ENCODE results near the gene IGFBP2. TPM values are rescaled to one million over a fixed set of nuclear protein-coding genes. Genes with fewer than 3 reads are reported as not detected.

The IGFBP2 gene
- total RNA-seq, 1 experiment from 2014 or later: 5.3 TPM

GRCh38 chr2:216700781-216701180 is 67.6 kb downstream of the IGFBP2 start:
- no peak for DNase-seq (ENCODE audit: low read depth)

- DNase-seq (ENCODE audit: low read depth): no peak
Measured at GRCh38 chr2:216701544-216701943, 68.3 kb downstream of the IGFBP2 start.

- DNase-seq (ENCODE audit: low read depth): no peak
Measured at GRCh38 chr2:216702756-216703155, 69.5 kb downstream of the IGFBP2 start.

GRCh38 chr2:216710551-216711301 is 77.5 kb downstream of the IGFBP2 start:
- DNase-seq (ENCODE audit: low read depth): no peak

- no peak for DNase-seq (ENCODE audit: low read depth)
Measured at GRCh38 chr2:216711348-216711747, 78.1 kb downstream of the IGFBP2 start.

- peak; percentile 91 for DNase-seq (ENCODE audit: low read depth)
Measured at GRCh38 chr2:216713691-216714336, 80.6 kb downstream of the IGFBP2 start.

Other genes with a start within 250 kb of the IGFBP2 start
- gene SMARCAL1, start 220.9 kb upstream of the IGFBP2 start, total RNA-seq (2014; rRNA removed; shearing (Covaris generic)): 14.6 TPM in 2 replicates
- gene RPL37A, start 134.6 kb upstream of the IGFBP2 start, total RNA-seq (2014; rRNA removed; shearing (Covaris generic)): 2,842 and 5,277 TPM in 2 replicates
- 0.10 and 0.11 TPM in 2 replicates for gene IGFBP5, start 62.1 kb downstream of the IGFBP2 start, total RNA-seq (2014; rRNA removed; shearing (Covaris generic))
- gene TNP1, start 226.6 kb downstream of the IGFBP2 start, total RNA-seq (2014; rRNA removed; shearing (Covaris generic)): not detected in 2 replicates

Measured in HT1080 (cell line).